HG03521 (cell line): ENCODE data around the gene PCBP1.
"Not testable (repeated sequence)": the region's sequence is repeated elsewhere in the genome, so short reads cannot be mapped to it uniquely, and the experiment has no call there.

Source experiments
- ATAC-seq: cut with Tn5 transposase; IDR thresholded peaks from one replicate; pipeline ENCODE4 v1.9.1; 2021; ENCODE audit warnings: mild to moderate bottlenecking, moderate library complexity; ENCODE audit not compliant: unreplicated experiment

The PCBP1 gene

DNA sequence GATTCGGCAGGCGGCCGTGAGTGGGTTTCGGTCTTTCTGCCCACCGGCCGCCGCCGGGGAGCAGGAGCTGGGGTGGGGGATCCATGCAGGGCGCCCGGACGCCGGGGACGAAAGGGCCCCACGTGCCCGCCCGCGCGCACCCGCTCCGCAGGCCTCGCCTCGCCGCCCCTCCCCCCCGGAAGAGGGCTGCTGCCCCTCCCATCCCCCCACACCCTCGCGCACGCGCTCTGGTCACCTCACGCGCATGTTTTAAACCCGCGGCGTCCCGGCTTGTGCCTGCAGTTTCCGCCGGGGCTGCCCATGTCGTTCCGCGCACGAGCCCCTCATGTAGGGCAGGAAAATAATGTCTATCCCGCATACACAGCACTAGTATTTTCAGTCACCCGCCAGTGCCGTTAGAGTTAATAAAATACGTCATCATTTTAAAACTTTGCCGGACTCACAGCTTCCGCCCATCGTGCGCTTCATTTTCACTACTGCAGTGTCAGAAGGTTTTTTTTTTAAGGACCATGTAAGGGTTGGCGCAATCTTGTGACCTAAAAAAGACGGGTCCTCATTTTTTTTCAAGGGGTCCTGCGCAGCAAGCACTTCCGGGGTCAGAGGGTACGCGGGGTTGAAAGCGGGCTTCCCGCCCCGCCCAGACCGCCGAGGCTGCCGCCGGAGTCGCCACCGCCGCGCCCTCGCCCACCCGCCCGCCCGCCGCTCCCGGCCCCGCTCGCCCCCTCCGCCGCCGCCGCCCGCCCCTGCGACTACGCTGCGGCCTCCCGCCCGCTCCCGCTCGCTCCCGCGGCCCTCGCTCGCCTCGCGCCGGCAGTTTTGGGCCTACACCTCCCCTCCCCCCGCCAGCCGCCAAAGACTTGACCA lies at the start of gene PCBP1:
PCBP1 (plus strand) TSS at position 640 of the 864 bp plus-strand sequence. CDS start 267 bp downstream, outside the sequence.
- ATAC-seq: peak; percentile 37

DNA sequence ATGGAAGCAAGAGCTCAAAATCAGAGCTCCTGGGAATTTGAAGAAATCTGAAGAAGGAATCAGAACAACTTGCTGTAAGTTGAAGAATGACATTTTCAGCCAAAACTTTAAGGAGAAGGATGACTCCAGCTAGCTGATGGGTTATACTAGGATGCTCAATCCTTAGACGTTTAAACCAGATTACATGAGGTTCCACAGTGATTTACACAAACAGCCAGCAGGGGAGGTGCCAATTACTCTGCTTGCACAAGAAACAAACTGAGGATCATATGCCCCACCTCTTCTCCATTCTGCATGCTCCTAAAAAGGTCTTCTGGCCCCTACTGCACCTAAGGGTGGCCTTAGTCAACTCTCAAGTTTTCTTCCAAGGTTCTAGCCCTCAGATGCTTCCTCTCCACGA lies 47.9 kb upstream of the PCBP1 start:
- no peak for ATAC-seq

DNA sequence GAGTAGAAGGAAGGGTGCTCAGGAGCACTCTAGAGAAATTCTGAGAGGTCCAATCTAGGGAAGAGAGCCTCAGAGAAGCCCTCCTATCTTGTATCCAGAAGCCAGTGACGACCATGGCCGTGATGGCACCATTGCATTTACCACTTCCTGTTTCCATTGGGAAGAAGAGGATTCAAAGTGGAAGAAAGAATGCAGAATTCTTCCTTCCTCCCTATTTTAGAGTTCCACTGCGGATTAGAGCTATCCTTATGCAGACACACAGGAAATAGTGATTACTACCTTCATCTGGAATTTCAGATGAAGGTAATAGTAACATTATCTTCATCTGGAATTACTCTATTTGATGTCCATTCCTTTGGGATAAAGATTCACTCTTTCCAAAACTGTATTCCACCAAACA lies 45.6 kb upstream of the PCBP1 start:
- no peak for ATAC-seq

DNA sequence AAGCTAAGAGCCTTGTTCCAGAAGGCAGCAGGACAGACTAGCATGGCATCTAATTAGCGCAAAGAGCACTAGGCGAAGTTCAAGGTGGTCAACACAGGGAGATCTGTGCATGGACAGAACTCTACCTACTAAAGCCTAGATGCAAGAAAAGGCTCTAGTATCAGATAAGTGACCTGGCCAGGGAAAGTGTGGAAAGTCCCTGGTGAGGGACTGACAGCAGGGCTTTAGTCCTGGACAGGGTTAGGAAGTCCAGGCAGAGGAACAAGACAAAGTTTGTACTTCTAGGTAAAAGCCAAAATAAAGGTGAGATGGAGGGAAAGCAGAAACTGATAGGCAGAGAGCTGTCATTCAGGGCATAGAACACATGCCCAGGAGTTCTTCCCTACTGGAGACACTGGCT lies 45.0 kb upstream of the PCBP1 start:
- ATAC-seq: no peak

DNA sequence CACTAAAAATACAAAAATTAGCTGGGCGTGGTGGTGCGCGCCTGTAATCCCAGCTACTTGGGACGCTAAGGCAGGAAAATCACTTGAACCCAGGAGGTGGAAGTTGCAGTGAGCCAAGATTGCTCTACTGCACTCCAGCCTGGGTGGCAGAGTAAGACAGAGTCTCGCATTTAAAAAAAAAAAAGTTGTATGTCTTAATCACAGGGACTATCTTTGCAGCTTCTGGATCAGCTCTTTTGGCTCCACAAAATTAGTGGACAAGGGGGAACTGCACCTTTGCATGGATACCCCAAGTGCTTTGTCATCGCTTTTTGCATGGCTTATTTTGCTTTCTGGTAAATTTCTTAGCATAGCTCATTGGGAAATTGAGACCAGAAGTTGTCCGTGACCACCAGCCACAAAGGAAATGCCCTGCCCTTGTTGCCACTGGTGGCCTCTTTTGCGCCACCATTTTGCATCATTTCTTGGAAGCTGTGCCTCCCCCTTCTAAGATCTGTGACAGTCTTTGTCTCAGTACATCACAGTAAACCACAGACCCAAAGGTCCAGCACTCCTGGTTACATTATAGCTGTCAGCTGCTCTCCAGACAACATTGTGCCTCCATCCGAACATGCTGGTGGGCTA lies 43.9 kb upstream of the PCBP1 start:
- no peak for ATAC-seq

DNA sequence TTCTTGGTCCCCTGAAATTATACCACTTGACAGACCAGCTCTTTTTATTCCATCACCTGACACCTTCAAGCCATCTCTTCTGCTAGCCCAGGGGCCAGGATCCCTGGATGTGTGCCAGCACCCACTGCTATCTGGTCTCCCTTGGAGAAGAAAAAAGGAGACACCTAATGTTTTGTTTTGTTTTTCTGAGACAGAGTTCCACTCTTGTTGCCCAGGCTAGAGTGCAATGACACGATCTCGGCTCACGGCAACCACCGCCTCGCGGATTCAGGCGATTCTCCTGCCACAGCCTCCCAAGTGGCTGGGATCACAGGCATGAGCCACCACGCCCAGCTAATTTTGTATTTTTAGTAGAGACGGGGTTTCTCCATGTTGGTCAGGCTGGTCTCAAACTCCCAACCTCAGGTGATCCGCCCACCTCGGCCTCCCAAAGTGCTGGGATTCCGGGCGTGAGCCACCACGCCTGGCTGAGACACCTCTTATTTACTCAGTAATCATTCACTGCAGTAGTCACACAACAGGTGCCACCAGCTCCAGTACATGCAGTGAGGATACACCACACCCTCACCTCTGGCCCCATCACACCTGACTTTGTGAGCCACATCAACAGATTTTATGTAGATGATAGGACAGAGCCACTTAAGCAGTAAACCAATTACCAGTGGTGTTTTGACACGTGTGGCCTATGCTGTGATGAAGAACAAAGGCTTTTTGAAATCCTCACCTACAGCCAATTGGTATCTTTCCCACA lies 42.8 kb upstream of the PCBP1 start:
- no peak for ATAC-seq

DNA sequence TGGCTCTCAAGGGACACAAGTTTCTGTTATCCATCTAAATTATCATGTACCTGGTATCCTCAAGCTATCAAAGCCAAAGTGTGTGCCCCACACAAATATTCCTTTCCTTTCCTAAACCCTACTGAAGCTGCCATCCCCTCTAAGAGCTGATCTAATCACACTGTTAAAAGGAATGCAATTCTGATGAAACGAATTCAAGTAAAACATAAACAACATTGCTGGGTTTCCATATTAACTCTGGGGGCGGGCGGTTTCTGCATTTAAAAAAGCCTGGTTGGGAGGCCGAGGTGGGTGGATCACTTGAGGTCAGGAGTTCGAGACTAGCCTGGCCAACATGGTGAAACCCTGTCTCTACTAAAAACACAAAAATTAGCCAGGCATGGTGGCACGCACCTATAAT lies 41.9 kb upstream of the PCBP1 start:
- no peak for ATAC-seq

DNA sequence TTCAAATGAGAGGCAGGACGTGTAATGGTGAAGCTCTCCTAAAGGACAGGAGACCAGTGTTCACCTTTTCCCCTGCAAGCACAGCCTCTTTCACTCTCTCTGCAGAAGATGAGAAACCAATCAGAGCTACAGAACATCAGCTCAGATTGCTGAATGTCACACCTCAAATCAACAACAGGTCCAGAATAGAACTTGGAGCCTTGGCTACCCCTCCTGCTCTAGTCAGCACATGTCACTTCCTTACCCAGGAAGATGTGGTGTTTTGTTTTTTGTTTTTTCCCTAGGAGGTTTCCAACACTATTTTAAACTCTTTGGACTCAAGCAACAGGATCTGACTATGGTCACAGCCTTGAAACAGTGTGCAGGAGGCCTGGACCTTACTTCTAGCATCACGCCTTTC lies 41.3 kb upstream of the PCBP1 start:
- ATAC-seq: no peak

DNA sequence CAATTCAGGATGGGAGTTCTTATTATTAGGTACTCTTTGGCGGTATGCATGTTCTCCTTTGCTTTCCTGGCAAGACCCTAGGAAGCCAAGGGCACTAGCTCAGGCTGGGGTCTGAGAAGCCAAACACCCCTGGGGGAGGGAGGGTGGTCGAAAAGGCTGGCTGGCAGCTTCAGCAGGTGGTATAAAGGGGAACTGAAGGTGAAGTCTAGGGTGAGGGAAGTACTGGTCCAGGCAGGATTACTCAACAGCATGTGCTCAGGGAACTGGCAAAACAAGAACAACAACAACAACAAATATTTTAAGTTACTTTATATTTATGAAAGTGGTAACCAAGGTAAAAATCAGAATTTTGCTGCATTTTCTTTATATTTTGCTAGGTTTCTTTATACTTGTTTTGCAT lies 40.7 kb upstream of the PCBP1 start:
- no peak for ATAC-seq

DNA sequence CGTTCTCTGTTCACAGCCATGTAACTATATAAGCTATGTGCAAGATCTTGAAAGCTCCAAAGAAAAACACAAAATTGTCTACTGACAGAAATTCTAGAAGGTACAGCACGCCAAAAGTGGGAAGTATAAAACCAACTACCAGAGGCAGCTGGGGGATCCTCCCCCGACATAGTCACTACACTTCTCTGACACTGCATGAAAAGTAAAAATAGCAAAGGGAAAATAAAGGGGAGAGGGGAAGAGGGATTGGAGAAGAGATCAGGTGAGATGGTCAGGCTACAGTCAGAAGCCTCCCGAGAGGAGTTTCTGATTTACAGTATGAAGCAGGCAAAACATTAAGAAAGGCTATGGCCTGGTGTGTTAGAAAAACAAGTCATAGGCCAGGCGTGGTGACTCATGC lies 39.8 kb upstream of the PCBP1 start:
- ATAC-seq: no peak

DNA sequence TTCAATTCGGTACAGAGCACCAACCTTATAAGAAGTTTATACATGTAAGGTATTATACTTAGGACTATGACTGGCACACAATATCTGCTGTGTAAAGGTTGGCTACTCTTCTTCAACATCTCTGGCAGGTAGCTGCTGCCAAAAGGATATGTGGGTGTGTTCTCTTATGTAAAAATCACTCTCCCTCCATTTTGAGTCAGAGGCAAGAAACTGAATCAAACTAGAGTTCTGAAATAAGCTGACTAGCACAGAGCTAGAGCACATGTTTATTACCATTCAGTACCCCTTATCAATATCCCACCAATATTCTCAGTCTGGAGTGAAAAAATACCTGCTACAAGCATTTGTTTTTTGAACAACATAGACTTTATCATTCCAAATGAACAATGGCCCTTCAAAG lies 38.0 kb upstream of the PCBP1 start:
- no peak for ATAC-seq

DNA sequence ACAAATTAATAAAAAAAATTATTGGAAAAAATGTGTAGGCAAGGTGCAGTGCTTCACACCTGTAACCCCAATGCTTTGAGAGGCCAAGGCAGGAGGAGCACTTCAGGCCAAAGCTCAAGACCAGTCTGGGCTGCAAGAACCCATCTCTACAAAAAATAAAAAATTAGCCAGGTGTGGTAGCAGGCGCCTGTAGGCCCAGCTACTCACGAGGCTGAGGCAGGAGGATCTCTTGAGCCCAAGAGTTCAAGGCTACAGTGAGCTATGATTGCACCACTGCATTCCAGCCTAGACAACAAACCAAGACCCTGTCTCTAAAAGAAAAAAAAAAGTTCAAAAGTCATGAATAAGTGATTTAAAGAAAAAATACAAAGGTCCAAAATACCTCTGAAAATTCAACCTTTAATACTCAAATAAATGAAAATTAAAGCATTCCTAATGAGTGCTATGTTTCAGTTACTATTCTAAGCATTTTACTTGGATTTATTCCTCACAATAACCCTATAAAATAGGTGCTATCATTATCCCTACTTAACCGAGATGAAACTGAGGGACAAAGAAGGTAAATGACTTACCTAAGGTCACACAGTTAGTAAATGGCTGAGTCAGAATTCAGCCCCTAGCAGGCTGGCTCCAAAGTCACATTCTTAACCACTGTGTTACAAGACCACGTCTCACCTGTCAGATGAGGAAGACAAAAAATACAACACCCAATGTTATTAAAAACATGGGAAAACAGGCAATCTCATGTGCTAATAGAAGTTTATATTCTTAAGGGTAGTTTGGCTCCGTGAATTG lies 36.4 kb upstream of the PCBP1 start:
- ATAC-seq: no peak

DNA sequence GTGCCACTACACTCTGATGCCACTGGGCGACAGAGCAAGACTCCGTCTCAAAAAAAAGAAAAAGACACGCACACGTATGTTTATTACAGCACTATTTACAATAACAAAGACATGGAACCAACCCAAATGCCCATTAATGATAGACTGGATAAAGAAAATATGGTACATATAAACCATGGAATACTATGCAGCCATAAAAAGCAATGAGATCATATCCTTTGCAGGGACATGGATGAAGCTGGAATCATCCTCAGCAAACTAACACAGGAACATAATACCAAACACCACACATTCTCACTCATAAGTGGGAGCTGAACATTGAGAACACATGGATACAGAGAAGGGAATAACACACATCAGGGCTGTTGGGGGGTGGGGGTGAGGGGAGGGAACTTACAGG lies 32.0 kb upstream of the PCBP1 start:
- not testable (repeated sequence) for ATAC-seq

DNA sequence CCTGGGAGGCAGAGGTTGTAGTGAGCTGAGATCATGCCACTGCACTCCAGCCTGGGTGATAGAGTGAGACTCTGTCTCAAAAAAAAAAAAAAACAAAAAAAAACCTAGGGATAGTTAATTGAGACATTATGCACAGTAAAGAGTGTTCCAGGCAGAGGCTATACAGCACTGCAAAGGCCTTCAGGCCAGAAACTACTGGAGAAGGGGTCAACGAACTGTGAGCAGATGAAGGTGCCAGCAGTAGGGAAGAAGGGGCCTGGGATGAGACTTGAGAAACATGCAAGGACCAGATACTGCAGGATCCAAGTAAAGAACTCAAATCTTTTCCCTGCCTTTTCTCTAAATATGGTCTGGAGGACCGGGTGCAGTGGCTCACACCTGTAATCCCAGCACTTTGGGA lies 26.0 kb upstream of the PCBP1 start:
- ATAC-seq: no peak

DNA sequence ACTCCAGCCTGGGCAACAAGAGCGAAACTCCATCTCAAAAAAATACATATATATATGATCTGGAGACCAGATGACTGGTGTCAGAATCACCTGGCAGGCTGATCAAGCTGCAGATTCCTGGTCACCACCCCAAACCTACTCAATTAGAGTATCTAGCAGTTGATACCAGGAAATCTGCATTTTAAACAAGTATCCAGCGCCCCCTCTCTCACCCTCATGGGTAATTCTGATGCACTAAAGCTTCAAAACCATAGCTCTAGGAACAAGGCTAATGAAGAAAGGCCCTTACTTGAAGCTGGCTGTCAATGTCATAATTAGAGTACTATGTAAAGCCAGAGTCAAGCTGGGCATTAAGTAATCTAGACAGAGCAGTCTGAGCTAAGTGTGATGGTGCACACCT lies 25.0 kb upstream of the PCBP1 start:
- no peak for ATAC-seq

DNA sequence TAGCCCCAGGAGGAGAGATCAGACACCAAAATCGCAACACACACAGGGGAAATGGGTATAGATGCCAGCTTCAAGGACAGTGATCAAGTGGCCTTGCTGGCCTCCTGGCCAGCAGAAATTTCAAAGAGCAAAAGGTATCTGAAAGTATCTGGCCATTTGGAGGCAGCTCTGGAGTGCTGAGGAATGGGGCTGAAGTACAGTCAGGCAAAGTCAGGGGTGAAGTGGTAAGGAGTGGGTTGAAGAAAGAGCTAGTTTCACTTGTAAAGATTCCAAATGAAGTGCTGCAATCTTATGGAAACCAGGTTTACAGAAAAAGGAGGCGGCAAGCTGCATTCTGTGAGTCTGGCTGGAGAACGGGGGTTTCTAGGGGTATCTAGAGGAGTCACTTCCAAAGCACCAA lies 19.2 kb upstream of the PCBP1 start:
- ATAC-seq: no peak

DNA sequence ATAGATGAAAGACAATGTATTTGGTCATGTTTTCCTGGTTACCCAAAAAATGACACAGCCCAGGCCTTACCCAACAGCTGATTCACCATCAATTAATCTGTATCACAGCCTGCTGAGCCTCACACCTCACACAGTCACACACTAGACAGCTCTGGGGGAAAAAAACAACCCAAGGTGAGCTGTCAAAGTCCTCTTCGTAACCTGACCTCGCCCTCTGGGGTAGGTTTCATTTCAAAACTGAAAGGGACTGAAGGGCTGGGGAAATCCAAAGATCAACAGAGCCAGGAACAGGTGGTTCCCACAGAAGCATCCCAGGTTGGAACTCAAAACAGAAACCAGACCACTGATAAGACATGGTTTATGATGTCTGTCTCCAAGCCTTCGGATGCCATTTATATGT lies 18.2 kb upstream of the PCBP1 start:
- ATAC-seq: peak; percentile 61

DNA sequence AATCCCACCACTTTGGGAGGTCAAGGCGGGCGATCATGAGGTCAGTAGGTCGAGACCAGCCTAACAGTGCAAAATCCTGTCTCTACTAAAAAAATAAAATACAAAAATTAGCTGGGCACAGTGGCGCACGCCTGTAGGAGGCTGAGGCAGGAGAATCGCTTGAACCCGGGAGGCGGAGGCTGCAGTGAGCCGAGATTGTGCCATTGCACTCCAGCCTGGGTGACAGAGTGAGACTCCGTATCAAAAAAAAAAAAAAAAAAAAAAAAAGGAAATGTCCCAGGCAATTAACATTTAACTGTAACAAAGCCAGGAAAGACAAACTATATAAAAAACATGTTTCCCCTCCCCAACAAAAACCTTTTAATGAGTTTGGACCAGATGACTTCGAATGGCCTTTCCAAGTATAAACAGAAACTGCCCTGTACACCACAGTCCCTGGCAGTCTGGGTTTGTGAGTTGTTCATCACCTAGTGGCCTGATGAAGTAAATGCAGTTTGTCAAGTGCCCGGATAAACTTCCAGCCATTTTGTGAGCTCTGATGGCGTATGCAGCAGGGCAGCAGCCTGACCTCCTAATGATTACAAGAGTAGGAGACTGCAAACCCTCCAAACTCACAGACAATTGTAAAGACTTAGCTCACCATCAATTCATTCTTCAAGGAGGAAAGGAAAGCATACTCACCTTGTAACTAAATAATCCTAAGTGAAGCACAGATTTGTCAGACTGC lies 16.6 kb upstream of the PCBP1 start:
- peak; percentile 54 for ATAC-seq

DNA sequence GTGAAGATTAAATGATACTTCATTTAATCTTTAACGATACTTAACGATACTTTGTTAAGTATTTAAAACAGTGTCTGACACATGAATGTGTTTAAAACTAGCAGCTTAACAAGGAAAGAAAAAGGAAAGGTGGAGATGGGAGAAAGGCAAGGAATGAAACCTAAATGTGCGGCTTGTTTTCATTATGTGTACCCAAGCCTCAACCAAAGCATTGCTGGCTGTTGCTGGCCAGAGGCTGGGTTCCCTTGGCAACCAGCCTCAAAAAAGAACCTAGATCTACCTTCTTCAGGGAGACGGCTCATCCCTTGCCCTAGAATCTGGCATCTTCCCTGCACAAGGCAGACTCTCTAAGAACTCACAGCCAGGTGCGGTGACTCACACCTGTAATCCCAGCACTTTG lies 13.8 kb upstream of the PCBP1 start:
- ATAC-seq: no peak

DNA sequence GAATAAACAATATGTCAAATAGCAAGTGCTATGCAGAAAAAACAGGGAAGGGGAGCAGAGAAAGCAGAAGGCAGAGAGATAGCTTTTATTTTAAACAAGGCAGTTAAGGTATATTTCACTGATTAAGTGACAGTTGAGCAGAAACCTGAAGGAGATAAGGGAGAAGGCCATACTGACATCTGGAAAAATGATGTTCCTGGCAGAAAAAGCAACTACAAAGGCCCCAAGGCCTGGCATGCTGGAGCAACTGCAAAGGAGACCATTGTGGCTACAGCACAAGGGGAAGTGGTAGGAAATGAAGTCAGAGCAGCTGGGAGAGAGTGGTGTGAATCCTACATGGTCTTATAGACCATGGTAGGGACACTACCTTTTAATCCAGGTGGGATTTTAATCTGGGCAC lies 8.9 kb upstream of the PCBP1 start:
- no peak for ATAC-seq
